DOHH2 (cell line): ENCODE data around the gene NYAP2.

Experiments
- EZH2phosphoT487 ChIP-seq: fragments of 200-600 bp; sonication (generic); IDR thresholded peaks from 2 replicates; pipeline ENCODE4 v1.6.1; 2017; ENCODE audit warnings: borderline replicate concordance, mild to moderate bottlenecking, antibody characterized with exemption, low read length, moderate library complexity, mixed read lengths
- TF ChIP-seq, protein P1 (sequence below): fragments of 200-600 bp; sonication (generic); IDR thresholded peaks from one replicate; pipeline ENCODE4 v1.5.1; 2014; ENCODE audit warnings: antibody characterized with exemption, mild to moderate bottlenecking, low read depth, low read length; ENCODE audit not compliant: poor library complexity, severe bottlenecking

DNA sequence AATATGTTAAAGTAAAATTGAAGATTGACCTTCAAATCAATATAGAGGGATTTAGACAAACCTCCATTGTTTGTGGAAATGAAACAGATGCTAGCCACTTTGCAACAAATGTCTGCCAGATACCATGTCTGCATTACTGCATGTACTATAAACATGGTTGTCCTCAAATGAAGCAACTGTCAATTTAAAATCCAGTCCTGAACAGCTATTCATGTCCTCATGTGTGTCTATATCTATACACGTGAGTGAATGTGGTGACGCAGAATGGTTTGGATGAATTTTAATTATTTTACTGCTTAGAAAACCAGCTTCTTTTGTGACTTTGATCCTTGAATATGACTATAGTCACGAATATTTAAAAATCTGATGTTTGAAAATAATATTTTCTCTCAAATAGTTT is 71.5 kb downstream of the NYAP2 start:
- TF ChIP-seq, protein P1, sequence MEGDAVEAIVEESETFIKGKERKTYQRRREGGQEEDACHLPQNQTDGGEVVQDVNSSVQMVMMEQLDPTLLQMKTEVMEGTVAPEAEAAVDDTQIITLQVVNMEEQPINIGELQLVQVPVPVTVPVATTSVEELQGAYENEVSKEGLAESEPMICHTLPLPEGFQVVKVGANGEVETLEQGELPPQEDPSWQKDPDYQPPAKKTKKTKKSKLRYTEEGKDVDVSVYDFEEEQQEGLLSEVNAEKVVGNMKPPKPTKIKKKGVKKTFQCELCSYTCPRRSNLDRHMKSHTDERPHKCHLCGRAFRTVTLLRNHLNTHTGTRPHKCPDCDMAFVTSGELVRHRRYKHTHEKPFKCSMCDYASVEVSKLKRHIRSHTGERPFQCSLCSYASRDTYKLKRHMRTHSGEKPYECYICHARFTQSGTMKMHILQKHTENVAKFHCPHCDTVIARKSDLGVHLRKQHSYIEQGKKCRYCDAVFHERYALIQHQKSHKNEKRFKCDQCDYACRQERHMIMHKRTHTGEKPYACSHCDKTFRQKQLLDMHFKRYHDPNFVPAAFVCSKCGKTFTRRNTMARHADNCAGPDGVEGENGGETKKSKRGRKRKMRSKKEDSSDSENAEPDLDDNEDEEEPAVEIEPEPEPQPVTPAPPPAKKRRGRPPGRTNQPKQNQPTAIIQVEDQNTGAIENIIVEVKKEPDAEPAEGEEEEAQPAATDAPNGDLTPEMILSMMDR, result no peak
- no peak for TF ChIP-seq EZH2phosphoT487
